GM19240 (cell line): ENCODE results near the gene ZC3H4.
A peak's percentile ranks its signal among the peaks of the same experiment; 100 is the strongest.
"Not testable (repeated sequence)": the region's sequence is repeated elsewhere in the genome, so short reads cannot be mapped to it uniquely, and the experiment has no call there.

Experiments used
- DNase-seq: peaks from one replicate; pipeline ENCODE4 v3.0.0; 2011; ENCODE audit warnings: low spot score; ENCODE audit not compliant: insufficient read length

Gene ZC3H4

GRCh38 chr19:47112997-47113849 is at the start of gene ZC3H4:
ZC3H4 (minus strand) TSS chr19:47113776; CDS start chr19:47112584, 1,192 bp downstream.
- peak; percentile 81 for DNase-seq

- no peak for DNase-seq
These were observed 48.4 kb upstream of the ZC3H4 start for GRCh38 chr19:47161876-47162489.

GRCh38 chr19:47158879-47159503 is 45.4 kb upstream of the ZC3H4 start:
- DNase-seq, result no peak

GRCh38 chr19:47158367-47158791 is 44.8 kb upstream of the ZC3H4 start:
- no peak for DNase-seq

- DNase-seq, result no peak
These were observed 44.1 kb upstream of the ZC3H4 start for GRCh38 chr19:47157431-47158321.

- no peak for DNase-seq
These were observed 43.4 kb upstream of the ZC3H4 start for GRCh38 chr19:47156861-47157430.

GRCh38 chr19:47155148-47155547 is 41.6 kb upstream of the ZC3H4 start:
- DNase-seq, result no peak

GRCh38 chr19:47153266-47153665 is 39.7 kb upstream of the ZC3H4 start:
- no peak for DNase-seq

- DNase-seq, result no peak
These were observed 39.1 kb upstream of the ZC3H4 start for GRCh38 chr19:47152632-47153031.

- DNase-seq, result no peak
These were observed 38.6 kb upstream of the ZC3H4 start for GRCh38 chr19:47152205-47152604.

- no peak for DNase-seq
These were observed 38.1 kb upstream of the ZC3H4 start for GRCh38 chr19:47151627-47152026.

GRCh38 chr19:47146920-47147319 is 33.3 kb upstream of the ZC3H4 start:
- no peak for DNase-seq

- no peak for DNase-seq
These were observed 32.3 kb upstream of the ZC3H4 start for GRCh38 chr19:47145639-47146486.

GRCh38 chr19:47144630-47145029 is 31.1 kb upstream of the ZC3H4 start:
- DNase-seq, result no peak

- no peak for DNase-seq
These were observed 29.9 kb upstream of the ZC3H4 start for GRCh38 chr19:47143322-47144073.

- no peak for DNase-seq
These were observed 29.2 kb upstream of the ZC3H4 start for GRCh38 chr19:47142779-47143178.

- DNase-seq, result no peak
These were observed 28.1 kb upstream of the ZC3H4 start for GRCh38 chr19:47141695-47142094.

GRCh38 chr19:47141252-47141651 is 27.7 kb upstream of the ZC3H4 start:
- DNase-seq, result not testable (repeated sequence)

GRCh38 chr19:47135156-47135555 is 21.6 kb upstream of the ZC3H4 start:
- no peak for DNase-seq
